GM12892 (cell line): ENCODE measurements around the gene LRGUK.

Experiments used
- POLR2A ChIP-seq: IDR thresholded peaks from 2 replicates; pipeline ENCODE4 v1.6.1; 2011; ENCODE audit warnings: low read depth, low read length, control low read depth
- POLR2AphosphoS5 ChIP-seq: IDR thresholded peaks from 2 replicates; pipeline ENCODE4 v1.6.1; 2011; ENCODE audit warnings: low read depth, low read length, control low read depth

- TF ChIP-seq POLR2A, result no peak
- TF ChIP-seq POLR2AphosphoS5, result no peak
These were observed 45.4 kb upstream of the LRGUK start for GRCh38 chr7:134081695-134082094.
